Spleen (tissue), 11 donors: Measurements from ENCODE around the gene MCRIP1. TPM values are rescaled to one million over a fixed set of nuclear protein-coding genes. Genes with fewer than 3 reads are reported as not detected.

Experiments used
- DNase-seq: peaks from one replicate; pipeline ENCODE4 v3.0.0-alpha.2; 2020
- H3K27ac ChIP-seq, 8 donors: fragments of 200-600 bp; sonication (generic) in 7 of 8; 1 replicate in 4 of 8; 2 replicates in 4 of 8; pipeline versions ENCODE4 v1.5.0 to v1.8.0; 2016 to 2021; ENCODE audit warnings: inconsistent platforms in 4 of 8, mild to moderate bottlenecking in 4 of 8, moderate library complexity in 1 of 8
- H3K27me3 ChIP-seq, 7 donors: fragments of 200-600 bp; sonication (generic) in 6 of 7; replicated peaks in 1 of 7; 1 replicate in 4 of 7; 2 replicates in 3 of 7; pipeline versions ENCODE4 v1.5.0 to v1.8.0; 2016 to 2021; ENCODE audit warnings: inconsistent platforms in 3 of 7, mild to moderate bottlenecking in 1 of 7
- H3K36me3 ChIP-seq, 6 donors: fragments of 200-600 bp; sonication (generic) in 5 of 6; 1 replicate in 4 of 6; 2 replicates in 2 of 6; pipeline versions ENCODE4 v1.5.0 to v1.8.0; 2016 to 2021; ENCODE audit warnings: inconsistent platforms in 2 of 6
- H3K4me1 ChIP-seq, 6 donors: fragments of 200-600 bp; sonication (generic) in 5 of 6; 1 replicate in 3 of 6; 2 replicates in 3 of 6; pipeline versions ENCODE4 v1.5.0 to v1.8.0; 2016 to 2021; ENCODE audit warnings: inconsistent platforms in 3 of 6
- H3K4me3 ChIP-seq, 8 donors: fragments of 200-600 bp; sonication (generic) in 7 of 8; 1 replicate in 4 of 8; 2 replicates in 4 of 8; pipeline versions ENCODE4 v1.5.0 to v1.8.0; 2016 to 2021; ENCODE audit warnings: inconsistent platforms in 4 of 8, mild to moderate bottlenecking in 4 of 8, moderate library complexity in 2 of 8
- H3K9me3 ChIP-seq, 8 donors: fragments of 200-600 bp; sonication (generic) in 7 of 8; 1 replicate in 4 of 8; 2 replicates in 4 of 8; pipeline versions ENCODE4 v1.5.0 to v1.8.0; 2016 to 2021; ENCODE audit warnings: inconsistent platforms in 4 of 8
- CTCF ChIP-seq, 11 experiments: fragments of 200-600 bp in 7 of 11; fragments of 450-650 bp in 4 of 11; sonication (generic) in 4 of 11; IDR thresholded peaks in 8 of 11; conservative IDR thresholded peaks in 3 of 11; 1 replicate in 7 of 11; 2 replicates in 4 of 11; pipeline versions ENCODE4 v1.4.0 to v1.8.0; 2016 to 2021; ENCODE audit warnings: antibody characterized with exemption in 11 of 11, inconsistent platforms in 4 of 11, mild to moderate bottlenecking in 1 of 11
- POLR2A ChIP-seq, 3 donors: fragments of 450-650 bp; IDR thresholded peaks; one replicate each; pipeline ENCODE4 v1.5.1; 2017; ENCODE audit warnings: antibody characterized with exemption in 3 of 3, mild to moderate bottlenecking in 1 of 3
- POLR2AphosphoS5 ChIP-seq, 3 donors: sonication (generic); formaldehyde crosslinking; IDR thresholded peaks; one replicate each; pipeline ENCODE4 v1.5.1; 2017; ENCODE audit warnings: antibody characterized with exemption in 3 of 3
- WGBS, 5 donors: extraction: QIAGEN DNeasy Blood & Tissue Kit in 3 of 5; methylation state at CpG; one replicate each; pipeline versions ENCODE4 v1.1.5 to v1.1.7; 2013 to 2018; 5-methylcytosine and 5-hydroxymethylcytosine counted together
- intact Hi-C: fragments of 100-400 bp; cut with DNase I; formaldehyde crosslinking; loops from one replicate; pipeline ENCODE4 v1.15.0; 2023; ENCODE audit warnings: low total_unique reads
- polyA plus RNA-seq, 3 donors: library from polyadenylated mRNA; stranded (reverse); fragments of 200-250 nt; gene quantifications; one replicate each; pipeline ENCODE4 v1.2.1, GENCODE V29; 2013
- total RNA-seq, 7 donors: library from RNA; depleted of rRNA in 3 of 7; stranded (reverse); fragments of >200 nt in 3 of 7; fragmentation: NEBNext Ultra II Directional in 4 of 7; extraction: Animal tissue kit (Norgen Biotek cat#: 25700) in 4 of 7; gene quantifications; one replicate each; pipeline versions ENCODE4 v1.1.0 to v1.2.1, GENCODE V29; 2016 to 2021
- donor health status: healthy with polysubstance abuse.
- donor health status: DM: no; HTN: no; CAD: no; lungs with moderate emphysema.
- donor health status: DM: no; HTN: no; CAD: no.
- donor health status: Bipolar disorder and iron deficiency.
- donor health status: healthy.
- donor health status: DM: no; HTN: no; CAD: no.
- donor health status: DM: yes; HTN: yes; CAD: no.

The MCRIP1 gene
- total and polyA plus RNA-seq, 10 donors = 47.5 to 182 (median 64.6) TPM

GRCh38 chr17:81831563-81831956, 1.5 kb downstream of the MCRIP1 start:
- no peaks in the 10 kb centered on the region for H3K9me3 ChIP-seq
- H3K4me3 ChIP-seq = peak overlapping the region in 3 of 8 donors; percentile 74 to 93 (median 92)
- peak; percentile 61 for DNase-seq
- WGBS, 5 donors = 53 to 80% (median 78%) methylated on average over 4 to 7 of the region's 7 CpGs
- TF ChIP-seq POLR2AphosphoS5 (IDR thresholded peaks at IDR 0.05) (no peak), CTCF (IDR thresholded peaks at IDR 0.05 in 8 of 11, conservative IDR thresholded peaks at IDR 0.05 in 3 of 11) (no peak), POLR2A (IDR thresholded peaks at IDR 0.05) (no peak)
- H3K36me3 ChIP-seq = peaks cover 0 to 8% (median 0%) of the 10 kb centered on the region in 6 donors
- peaks cover 17 to 67% (median 44%) of the 10 kb centered on the region in 6 donors for H3K4me1 ChIP-seq
- no peaks in the 10 kb centered on the region for H3K27me3 ChIP-seq
- peak overlapping the region in 5 of 8 donors; percentile 85 to 95 (median 91) for H3K27ac ChIP-seq
- intact Hi-C loops = no loop called here

- intact Hi-C loops = no loop called here
- Histone ChIP-seq H3K4me1 (peaks cover 17 to 75% (median 47%) of the 10 kb centered on the region in 6 donors), H3K27ac (no peak overlapping the region), H3K27me3 (no peaks in the 10 kb centered on the region), H3K4me3 (no peak overlapping the region), H3K9me3 (no peaks in the 10 kb centered on the region), H3K36me3 (peaks cover 0 to 12% (median 0%) of the 10 kb centered on the region in 6 donors)
- no peak for DNase-seq
- no peak for TF ChIP-seq POLR2A (IDR thresholded peaks at IDR 0.05)
- TF ChIP-seq CTCF (IDR thresholded peaks at IDR 0.05 in 8 of 11, conservative IDR thresholded peaks at IDR 0.05 in 3 of 11) = no peak
- TF ChIP-seq POLR2AphosphoS5 (IDR thresholded peaks at IDR 0.05) = no peak
- 84 to 96% (median 90%) methylated on average over 5 to 6 of the region's 6 CpGs for WGBS, 5 donors
Observed at GRCh38 chr17:81829858-81830257, 3.2 kb downstream of the MCRIP1 start.

GRCh38 chr17:81828656-81829055, 4.4 kb downstream of the MCRIP1 start:
- TF ChIP-seq POLR2A (IDR thresholded peaks at IDR 0.05) = no peak
- peak in 1 of 3 donors; percentile 44 for TF ChIP-seq POLR2AphosphoS5 (IDR thresholded peaks at IDR 0.05)
- no peak for DNase-seq
- Histone ChIP-seq H3K9me3 (no peaks in the 10 kb centered on the region), H3K4me1 (peaks cover 11 to 63% (median 39%) of the 10 kb centered on the region in 6 donors), H3K27me3 (no peaks in the 10 kb centered on the region), H3K36me3 (peaks cover 0 to 24% (median 10%) of the 10 kb centered on the region in 6 donors), H3K4me3 (no peak overlapping the region), H3K27ac (peak overlapping the region in 3 of 8 donors; percentile 10 to 36 (median 19))
- intact Hi-C loops = no loop called here
- WGBS, 5 donors = 63 to 76% (median 64%) methylated on average over 7 of the region's 7 CpGs

GRCh38 chr17:81825841-81826466, 7.1 kb downstream of the MCRIP1 start:
- no peaks in the 10 kb centered on the region for H3K9me3 ChIP-seq
- peaks cover 0 to 45% (median 22%) of the 10 kb centered on the region in 6 donors for H3K36me3 ChIP-seq
- 80 to 91% (median 86%) methylated on average over 10 to 11 of the region's 11 CpGs for WGBS, 5 donors
- intact Hi-C loops = no loop called here
- no peak overlapping the region for H3K4me3 ChIP-seq
- TF ChIP-seq POLR2AphosphoS5 (IDR thresholded peaks at IDR 0.05) (no peak), POLR2A (IDR thresholded peaks at IDR 0.05) (no peak), CTCF (IDR thresholded peaks at IDR 0.05 in 8 of 11, conservative IDR thresholded peaks at IDR 0.05 in 3 of 11) (no peak)
- H3K4me1 ChIP-seq = peaks cover 7 to 61% (median 40%) of the 10 kb centered on the region in 6 donors
- H3K27me3 ChIP-seq = no peaks in the 10 kb centered on the region
- H3K27ac ChIP-seq = no peak overlapping the region
- no peak for DNase-seq
